NCI-H526 treated with DMSO at 0.1 percent for 48 hours (cell line): ENCODE data around the gene PRSS50.
"Not testable (repeated sequence)": the region's sequence is repeated elsewhere in the genome, so short reads cannot be mapped to it uniquely, and the experiment has no call there.

Source experiments
- DNase-seq: peaks from one replicate; lab custom pipeline; 2025; lab: John Stamatoyannopoulos, UW

PRSS50 gene

GRCh38 chr3:46708401-46709156 lies 9.1 kb downstream of the PRSS50 start:
- DNase-seq, result no peak

DNA sequence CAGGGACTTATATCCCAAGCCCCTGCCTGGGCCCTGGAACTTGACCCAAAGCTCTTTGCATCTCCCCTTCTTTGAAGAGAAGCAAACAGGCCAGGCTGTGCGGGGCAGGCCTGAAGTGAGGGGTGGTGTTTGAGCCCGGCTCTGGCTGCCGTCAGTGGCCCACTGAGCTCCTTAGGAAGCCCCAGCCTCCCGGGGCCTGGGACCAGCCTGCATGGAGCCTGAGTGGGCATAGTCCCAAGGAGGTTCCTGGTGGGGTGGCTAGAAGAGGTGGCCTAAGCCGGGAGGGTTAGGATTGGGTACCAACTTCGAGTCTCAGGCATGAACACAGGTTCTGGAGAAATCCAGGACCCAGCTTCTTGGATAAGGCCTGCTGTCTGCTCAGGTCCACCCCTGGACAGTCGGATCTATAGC lies 10.1 kb downstream of the PRSS50 start:
- no peak for DNase-seq

- no peak for DNase-seq
These were observed 10.7 kb downstream of the PRSS50 start for GRCh38 chr3:46706771-46707582.

DNA sequence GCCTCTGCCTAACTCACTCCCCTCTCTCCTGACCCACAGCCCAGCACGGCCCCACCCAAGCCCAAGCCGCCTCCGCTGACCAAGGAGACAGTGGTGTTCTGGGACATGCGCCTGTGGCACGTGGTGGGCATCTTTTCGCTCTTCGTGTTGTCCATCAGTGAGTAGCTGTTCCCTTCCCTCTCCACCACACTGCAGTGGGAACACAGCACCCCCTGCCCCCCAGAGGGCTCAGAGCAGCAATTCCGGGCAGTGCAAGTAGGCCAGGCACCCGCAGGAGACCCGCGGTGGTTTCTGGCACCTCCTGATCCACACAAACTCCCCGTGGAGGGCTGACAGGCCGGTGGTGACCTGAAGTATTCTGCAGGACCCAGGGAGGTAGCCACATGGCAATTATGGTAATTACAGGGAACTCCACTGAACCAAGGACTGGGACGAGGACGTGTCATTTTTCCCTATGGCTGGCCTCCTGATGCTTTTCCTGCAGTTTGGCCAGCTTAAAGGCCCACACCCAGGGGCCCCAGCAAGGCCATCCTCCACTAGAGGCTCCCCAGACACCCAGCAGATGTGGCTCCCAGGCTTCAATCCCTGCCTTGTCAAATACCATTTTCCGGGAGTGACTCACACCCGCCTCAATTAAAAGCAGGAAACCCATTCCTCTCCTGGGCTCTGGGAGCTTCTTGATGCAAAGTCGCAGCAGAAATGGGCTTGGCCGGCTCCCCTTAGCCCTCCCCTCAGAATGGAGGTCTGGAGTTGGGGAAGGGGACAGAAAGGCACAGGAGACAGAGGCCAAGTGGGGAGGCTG lies 11.7 kb downstream of the PRSS50 start:
- no peak for DNase-seq

GRCh38 chr3:46705022-46705530 lies 12.6 kb downstream of the PRSS50 start:
- peak; percentile 29 for DNase-seq

GRCh38 chr3:46704346-46704745 lies 13.3 kb downstream of the PRSS50 start:
- DNase-seq, result not testable (repeated sequence)

GRCh38 chr3:46703013-46703520 lies 14.6 kb downstream of the PRSS50 start:
- no peak for DNase-seq

DNA sequence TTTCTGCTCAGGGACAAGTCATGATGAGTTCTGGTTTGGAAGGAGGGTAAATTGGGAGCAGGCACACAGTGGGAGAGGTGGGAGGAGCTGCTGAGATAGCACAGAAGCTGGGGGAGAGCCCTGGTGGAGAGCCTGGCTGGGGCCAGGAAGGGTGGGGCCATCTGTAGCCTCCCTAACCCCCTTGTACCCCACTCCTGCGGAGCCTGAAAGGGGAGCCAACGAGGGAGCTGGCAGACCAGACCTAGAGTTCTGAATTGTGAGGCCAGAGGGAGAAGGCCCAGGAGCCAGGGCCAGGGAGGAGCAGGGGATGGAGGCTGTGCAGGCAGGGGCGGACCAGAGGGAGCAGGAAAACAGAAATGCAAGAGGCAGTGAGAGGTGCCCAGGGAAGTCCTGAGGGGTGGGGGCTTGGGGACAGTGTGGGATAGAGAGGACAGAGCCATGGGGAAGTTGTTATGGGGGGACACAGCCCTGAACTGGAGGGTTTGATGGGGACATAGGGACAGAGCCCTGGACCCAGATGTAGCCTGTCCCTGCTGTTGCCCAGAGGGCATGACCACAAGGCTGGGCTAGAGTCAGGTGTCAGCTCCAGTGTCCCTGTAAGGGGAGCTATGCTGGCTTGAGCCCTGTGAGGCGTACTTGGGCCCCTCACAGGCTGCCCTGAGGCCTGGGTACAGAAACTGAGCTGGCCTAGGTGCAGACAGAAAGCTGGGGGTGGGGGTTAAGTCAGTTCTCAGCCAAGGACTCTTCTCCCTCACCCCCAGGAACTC lies 15.2 kb downstream of the PRSS50 start:
- no peak for DNase-seq

DNA sequence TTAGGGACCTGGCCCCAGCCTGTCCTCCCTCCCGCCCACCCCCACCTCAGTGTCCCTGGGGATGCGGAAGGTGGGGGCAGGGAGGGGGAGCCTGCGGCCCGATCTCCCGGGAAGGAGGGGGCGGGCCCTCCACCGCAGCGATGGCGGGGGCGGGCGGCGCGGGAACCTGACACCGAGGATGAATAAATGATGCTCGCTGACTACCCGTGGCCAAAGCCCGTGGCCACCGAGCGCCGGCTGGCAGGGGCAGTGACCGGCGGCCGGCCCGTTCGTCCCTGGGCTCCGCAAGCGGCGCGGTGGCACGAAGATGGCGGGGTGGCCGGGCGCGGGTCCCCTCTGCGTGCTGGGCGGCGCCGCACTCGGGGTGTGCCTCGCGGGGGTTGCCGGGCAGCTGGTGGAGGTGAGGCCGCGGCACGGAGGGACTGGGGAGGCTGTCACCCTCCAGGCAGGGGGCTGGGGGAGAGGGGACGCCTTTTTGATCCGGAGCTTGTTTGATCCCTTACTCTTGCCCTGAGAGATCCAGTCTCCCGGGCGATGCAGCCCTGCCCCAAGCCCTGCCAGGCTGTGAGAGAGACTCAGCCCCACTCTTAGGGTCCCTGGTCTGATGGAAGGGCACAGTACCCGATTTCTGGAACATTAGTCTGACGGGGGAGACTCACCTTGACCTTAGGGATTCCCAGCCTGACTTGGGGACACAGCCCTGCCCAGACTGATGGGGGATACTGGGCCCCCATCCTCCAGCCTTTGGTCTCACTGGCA lies 16.3 kb downstream of the PRSS50 start, which contains the start of gene TMIE:
TSS of gene TMIE (plus strand) at position 212 of the 759 bp plus-strand sequence. CDS start at position 308, 96 bp downstream.
- no peak for DNase-seq

DNA sequence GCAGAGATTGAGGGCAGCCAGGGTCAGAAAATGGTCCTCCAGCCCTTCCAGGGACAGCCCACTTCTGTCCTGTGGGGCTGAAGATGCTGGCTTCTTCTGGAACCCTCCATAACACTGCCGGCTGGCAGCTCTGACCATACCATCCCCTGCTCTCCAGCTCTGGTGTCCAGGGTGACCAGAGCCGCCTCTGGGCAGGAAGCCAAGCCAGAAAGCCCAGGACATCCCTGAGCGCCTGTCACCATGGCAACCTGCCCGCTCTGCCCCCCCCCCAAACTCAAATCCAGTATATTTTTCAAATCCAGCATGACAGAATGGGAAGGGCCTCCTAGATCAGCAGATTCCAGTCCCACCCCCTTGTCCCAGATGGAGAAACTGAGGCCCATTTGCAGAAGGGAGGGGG lies 16.9 kb downstream of the PRSS50 start:
- DNase-seq, result no peak

- DNase-seq, result no peak
These were observed 17.8 kb downstream of the PRSS50 start for GRCh38 chr3:46699676-46700523.

DNA sequence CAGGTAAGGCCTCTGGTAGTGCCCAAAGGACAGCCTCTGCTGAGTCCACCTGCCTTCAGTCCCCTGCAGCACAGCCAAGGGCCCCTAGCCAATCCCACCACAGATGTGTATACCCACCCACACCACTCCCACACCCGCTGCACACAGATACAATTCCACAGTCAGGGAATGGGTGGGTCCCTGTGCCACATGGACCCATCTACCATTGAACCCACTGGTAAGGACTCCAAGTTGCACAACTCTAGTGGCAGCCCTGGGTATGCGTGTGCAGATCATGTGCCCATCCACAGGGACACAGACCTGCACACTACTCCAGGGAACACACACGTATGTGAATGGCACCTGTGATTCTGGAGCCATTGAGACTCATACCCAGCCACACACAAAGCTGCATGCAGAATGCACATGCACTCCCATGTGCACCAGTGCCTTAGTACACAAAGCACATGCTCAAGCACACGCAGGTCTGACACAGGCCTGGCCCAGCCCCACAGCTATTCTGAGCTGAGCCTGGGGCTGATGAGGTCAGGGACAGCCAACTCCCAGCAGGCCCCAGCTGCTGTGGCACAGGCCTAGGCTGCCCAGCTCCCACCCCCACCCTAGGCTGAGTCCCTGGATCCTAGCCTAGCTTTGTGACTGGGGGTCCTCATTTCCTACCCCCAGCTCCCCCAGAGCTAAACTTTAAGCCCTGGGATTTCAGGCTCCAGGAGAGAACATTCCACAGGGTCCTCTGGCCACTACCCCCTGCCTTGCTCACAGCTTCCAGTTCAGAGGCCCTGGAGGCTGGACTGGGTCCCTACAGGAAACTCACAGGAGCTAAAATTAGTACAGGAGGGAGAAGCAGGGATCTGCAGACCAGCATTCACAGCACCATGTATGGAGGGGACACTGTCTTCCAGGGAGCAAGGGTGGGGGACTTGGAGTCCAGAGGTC lies 21.4 kb downstream of the PRSS50 start:
- no peak for DNase-seq

DNA sequence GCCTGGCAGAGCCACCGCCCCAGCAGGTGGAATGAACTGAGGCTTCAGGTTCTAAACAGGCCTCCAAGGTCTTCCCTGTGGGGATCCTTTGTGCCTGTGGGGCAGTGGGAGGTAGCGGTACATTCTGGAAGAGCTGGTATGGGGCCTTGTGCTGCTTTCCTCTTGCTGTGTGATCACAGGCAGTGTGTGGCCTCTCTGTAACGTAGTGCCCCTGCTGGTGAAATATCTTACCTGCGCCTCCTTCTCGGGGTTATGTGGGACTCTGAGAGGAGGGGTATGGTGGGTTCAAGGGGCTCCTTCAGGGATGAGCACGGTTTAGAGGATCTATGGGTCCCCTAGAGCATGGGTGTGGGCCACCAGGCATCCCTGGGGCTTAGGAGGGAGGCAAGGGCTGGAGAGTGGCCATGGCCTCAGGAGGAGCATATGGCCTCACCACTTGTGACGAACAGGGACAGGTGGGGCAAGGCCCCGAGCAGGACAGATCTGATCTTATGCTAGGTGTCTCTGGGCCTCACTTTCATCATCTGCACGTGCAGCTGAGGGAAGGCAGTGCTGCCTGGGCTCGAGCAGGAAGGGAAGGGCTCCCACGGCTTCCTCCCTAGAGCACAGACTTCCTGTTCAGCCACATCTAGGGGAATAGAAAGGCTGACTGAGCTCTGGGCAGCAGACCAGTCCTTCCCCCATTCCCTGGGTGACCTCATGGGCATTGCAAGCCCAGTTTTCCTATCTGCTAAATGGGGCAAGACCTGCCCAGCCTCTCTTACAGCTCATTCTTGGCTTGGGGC lies 22.3 kb downstream of the PRSS50 start:
- DNase-seq, result no peak

GRCh38 chr3:46694520-46694919 lies 23.1 kb downstream of the PRSS50 start:
- no peak for DNase-seq

DNA sequence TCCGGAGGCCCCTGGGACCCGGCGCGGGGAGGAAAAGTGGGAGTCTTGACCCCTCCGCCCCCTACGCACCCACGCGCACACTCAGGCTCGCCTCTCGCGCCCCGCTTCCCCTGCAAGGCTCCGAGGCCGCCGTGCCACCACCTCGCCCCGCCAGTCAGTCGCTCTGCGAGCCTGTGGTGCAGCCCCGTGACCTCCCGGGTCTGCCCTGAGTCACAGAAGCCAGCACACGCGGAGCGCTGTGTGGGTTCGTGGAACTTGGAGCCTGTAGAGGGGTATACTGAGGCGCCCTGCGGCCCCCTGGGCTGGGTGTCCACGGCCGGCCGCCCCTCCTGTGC lies 23.8 kb downstream of the PRSS50 start:
- DNase-seq, result no peak

GRCh38 chr3:46693038-46693891 lies 24.4 kb downstream of the PRSS50 start, which contains the start of gene ALS2CL:
TSS of gene ALS2CL (minus strand) at chr3:46693679. CDS start at chr3:46689440, 4,239 bp downstream.
- DNase-seq, result no peak
